GM21528 (cell line): ENCODE data around the gene CYP19A1.
A peak's percentile ranks its signal among the peaks of the same experiment; 100 is the strongest.
"Not testable (repeated sequence)": the region's sequence is repeated elsewhere in the genome, so short reads cannot be mapped to it uniquely, and the experiment has no call there.

ENCODE experiments used
- ATAC-seq: cut with Tn5 transposase; IDR thresholded peaks from one replicate; pipeline ENCODE4 v1.9.1; 2021; ENCODE audit warnings: mild to moderate bottlenecking, moderate library complexity; ENCODE audit not compliant: unreplicated experiment, low FRiP score

Gene CYP19A1

DNA sequence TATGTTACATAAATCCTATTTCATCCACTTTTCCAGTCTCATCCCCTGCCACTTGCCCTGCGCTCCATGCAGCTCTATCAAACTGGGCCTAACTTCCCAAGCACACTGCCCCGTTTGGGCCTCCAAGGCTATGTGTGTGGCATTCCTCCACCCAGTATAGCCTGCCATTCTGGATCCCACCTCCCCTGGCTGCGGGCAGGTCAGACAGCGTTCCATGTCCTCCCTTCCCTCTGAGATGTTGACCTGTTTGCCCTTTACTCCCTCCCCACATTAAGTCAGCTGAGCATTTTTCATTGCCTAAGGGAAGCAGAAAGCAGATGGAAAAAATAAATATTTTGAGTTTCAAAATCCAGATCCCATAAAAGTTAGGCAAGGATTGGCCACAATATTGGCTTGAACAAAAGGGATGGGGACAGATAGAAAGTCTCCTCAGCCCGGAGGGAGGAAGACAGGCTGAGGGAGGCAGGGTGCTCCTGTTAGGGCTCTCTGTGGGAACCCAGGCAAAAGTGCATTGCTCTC is 73.3 kb downstream of the CYP19A1 start:
- no peak for ATAC-seq

DNA sequence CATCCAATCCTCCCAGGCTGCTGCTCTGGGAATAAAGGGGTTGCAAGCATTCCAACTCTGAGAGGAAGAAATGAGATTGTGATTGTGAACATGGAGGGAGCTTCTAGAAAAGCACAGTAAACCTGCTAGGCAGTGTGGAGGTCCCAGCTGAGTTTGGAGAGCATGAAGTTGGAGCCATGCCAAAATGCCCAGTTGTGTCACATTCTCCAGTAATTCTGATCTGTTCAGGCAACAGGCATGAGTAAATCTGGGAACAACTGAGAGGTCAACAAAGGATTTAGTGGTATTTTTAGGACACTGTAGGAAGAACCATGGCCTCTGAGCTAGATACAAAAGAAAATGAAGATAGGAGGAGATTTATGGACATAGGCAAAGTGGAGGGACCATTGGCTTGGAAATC is 74.7 kb downstream of the CYP19A1 start:
- no peak for ATAC-seq

GRCh38 chr15:51263116-51263515 is 75.3 kb downstream of the CYP19A1 start:
- no peak for ATAC-seq

DNA sequence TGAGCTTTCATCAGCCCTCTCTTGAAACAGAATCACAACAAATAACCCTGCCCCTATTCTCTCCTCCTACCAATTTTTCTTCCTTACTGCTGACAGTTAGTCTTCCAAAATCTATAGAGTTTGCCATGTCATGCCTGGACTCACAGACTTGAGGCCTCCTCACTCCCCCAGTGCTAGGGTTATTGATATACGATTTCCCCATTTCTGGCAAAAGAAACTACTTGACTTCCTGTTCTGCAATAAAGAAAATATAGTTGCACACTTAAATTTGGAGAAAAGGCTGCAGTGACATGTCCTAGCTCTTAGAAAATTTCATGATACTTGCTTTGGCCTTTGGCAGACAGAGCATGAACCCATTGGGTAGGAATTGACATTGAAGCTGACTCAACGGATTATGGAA is 75.9 kb downstream of the CYP19A1 start:
- no peak for ATAC-seq

DNA sequence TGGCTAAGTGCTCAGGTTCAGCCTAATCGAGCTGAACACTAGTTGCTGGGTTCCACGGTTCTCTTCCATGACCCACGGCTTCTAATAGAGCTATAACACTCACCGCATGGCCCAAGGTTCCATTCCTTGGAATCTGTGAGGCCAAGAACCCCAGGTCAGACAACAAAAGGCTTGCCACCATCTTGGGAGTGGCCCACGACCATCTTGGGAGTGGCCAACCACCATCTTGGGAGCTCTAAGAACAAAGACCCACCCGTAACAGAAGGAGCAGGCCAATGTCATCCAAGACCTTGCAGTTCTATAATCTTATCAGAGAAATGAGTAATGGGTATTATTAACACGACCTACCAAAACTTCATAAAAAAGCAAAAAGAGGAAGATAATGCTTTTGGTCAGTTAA is 77.3 kb downstream of the CYP19A1 start:
- ATAC-seq, result not testable (repeated sequence)

DNA sequence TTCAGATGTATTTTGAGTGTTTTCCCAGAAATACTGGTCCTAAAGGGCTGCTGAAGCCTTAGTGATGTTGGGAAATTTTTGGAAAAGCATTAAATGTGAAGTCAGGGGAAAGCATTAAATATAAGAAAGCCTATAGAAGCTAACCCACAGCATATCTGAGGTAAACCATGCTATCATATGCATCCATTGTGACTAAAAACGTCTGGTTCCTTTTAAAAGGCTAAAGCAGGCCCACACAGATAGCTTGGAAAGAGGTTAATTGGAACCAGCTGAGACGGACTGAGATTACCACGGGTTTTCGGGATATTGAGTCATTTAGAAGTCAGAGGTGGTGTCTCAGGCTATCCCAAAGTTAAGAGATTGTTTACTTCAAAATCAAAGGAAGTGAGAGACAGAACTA is 78.2 kb downstream of the CYP19A1 start:
- no peak for ATAC-seq

DNA sequence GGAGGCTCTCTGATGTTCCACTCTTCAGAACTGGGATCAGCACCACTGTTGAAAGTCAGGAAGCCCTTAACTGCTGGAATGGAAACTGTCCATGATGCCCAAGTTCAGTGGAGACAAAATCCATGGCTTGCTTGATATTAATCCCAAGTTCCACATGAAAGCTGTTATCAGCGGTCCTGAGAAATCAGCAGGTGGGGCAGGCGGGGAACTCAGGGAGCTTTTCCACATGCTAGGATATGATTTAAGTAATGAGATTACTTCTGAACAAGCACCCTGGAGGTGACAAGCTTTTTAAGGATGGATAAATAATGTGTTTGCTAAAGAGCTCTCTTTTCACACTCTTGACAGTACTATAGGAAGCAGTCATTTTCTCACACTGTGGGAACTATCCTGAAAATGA is 82.9 kb downstream of the CYP19A1 start:
- ATAC-seq, result no peak

GRCh38 chr15:51253366-51253765 is 85.0 kb downstream of the CYP19A1 start:
- no peak for ATAC-seq

GRCh38 chr15:51252671-51253070 is 85.7 kb downstream of the CYP19A1 start:
- ATAC-seq, result no peak

GRCh38 chr15:51251556-51251955 is 86.8 kb downstream of the CYP19A1 start:
- no peak for ATAC-seq

- no peak for ATAC-seq
These were observed 88.0 kb downstream of the CYP19A1 start for GRCh38 chr15:51250217-51251011.

DNA sequence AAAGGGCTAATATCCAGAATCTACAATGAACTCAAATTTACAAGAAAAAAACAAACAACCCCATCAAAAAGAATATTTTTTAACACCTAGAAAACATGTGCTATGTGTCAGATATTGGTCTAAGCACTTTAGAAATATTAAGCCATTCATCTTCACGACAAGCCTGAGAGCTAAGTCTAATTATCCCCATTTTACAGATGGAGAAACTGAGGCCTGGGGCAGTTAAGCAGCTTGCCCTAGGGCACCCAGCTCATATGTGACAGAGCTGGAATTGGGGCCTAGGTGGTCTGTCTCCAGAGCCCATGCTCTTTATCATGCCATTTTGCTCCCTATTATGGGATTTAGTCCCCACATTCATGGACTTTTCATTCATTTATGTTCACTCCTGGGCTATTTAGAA is 92.8 kb downstream of the CYP19A1 start:
- no peak for ATAC-seq

DNA sequence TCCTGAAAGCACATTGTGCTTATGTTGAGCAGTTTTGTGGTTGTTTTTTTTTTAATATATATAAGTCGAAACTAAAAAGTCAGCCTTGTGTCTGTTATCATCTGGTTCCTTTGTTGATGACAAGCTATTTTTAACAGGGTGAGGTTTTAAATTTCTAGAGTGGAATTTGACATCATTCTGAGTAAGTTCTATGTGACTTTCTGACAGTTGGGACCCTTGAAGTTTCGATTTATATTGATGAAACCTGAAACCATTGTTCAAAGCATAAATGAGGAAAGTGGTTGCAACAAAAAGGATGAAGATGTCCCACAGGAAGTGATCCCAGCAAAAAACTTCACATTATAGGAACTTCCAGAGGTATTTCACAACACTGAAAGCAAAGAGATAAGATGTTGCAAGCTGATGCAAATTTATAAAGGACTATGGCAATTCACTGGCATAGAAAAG is 94.0 kb downstream of the CYP19A1 start:
- ATAC-seq, result no peak

DNA sequence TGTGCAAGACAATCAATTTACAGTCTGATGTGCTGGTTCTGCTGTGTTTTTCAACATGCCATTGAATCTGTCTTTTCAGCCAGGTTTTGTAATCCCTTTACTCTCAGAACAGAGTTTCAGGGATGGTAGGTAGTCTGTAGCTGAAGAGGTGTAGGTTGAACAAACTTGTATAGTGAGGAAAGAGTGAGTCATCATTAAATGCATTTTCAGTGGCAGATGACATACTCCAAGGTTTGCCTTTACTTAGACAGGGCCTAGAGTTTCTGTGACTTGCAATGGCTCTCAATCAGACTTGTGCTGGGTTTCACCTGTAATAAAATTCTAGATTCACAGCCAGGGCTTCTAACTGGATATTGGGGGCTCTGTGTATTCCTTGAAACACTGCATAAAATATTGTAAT is 94.6 kb downstream of the CYP19A1 start:
- ATAC-seq, result no peak

GRCh38 chr15:51240066-51240465 is 98.3 kb downstream of the CYP19A1 start:
- ATAC-seq, result no peak

DNA sequence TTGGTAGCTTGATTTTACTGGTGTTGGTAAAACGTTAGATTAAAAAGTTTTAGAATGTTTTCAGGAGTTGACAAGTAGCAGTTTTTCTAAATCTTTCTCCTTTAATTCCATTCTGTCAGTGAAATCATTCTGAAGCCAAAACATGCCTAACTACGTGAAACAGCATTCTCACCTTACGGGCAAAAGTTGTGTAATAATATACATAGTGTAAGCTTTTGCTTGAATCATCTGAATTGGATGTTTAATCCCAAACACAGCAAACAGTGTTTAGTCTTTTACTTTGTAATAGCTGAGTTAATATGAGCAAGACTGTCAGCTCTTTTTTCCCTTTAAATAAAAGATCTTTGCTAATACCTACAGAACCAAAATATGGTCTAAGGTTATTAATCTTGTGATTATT is 100.6 kb downstream of the CYP19A1 start:
- no peak for ATAC-seq

DNA sequence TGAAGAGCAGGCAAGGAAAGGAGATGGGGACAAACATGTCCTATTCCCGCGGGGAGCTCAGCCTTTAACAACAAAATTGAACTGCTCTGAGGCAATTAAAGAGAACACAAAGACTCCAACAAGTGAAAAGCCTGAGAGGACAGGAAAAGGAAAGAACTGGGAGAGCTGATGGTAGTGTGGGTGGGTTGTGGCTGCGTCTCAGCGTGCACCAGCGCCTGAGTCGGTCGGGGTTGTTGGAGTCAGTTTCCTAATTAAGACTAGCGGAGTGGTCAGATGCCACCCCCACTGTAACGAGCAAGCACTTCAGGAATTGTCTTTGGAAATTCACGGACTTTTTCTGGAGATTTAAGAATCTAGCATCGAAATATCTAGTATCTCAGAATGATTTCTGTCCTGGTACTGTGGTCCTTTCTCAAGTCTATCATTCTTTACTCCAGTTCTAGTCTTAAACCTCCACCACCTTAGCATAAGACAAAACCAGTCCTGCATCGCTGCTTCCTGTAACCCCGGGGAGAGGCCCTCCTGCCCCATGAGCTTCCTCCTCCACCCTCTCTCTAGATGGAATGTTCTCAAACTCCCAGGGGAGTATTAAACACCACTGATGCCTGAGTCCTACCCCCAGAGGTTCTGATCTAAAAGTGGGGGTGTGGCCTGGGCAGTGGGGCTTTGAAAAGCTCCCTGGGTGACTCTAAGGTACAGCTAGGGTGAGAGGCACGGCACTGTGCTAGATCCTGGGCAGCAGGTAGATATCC is 104.0 kb downstream of the CYP19A1 start:
- no peak for ATAC-seq

DNA sequence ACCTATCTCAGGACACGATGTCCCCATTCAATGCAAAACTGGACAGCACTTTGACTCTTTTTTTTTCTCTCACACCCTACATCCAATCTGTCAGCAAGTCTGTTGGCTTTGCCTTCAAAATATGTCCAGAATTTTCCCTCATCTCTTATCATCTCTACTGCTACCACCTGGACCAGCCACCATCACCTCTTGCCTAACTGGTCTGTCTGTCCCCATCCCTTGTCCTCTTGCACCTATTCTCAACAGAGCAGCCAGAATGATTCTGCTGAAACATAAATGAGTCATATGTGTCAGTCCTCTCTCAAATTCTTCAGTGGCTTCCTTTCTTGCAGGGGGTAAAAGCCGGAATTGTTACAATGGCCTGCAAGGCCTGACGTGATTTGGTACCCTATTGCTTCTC is 105.8 kb downstream of the CYP19A1 start:
- ATAC-seq, result no peak

DNA sequence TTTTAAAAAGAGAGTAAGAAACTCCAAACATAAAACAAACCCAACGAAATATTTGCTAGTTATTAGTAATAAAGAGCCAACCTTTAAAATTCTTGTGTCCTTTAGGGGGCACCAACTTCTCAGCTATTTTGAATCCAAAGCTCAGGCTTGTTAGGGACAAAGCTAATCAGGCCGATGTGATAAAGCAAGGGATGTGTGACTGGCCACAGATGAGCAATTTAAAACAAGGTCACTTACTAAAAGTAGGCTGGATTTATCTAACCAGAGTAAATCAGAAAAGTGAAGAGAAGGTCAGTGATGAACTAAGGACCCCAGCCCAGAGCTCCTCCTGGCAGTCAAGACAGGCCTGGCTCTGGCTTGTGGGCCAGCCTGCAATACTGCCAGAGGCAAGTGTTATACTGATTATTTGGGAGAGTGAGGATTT is 108.5 kb downstream of the CYP19A1 start:
- no peak for ATAC-seq

DNA sequence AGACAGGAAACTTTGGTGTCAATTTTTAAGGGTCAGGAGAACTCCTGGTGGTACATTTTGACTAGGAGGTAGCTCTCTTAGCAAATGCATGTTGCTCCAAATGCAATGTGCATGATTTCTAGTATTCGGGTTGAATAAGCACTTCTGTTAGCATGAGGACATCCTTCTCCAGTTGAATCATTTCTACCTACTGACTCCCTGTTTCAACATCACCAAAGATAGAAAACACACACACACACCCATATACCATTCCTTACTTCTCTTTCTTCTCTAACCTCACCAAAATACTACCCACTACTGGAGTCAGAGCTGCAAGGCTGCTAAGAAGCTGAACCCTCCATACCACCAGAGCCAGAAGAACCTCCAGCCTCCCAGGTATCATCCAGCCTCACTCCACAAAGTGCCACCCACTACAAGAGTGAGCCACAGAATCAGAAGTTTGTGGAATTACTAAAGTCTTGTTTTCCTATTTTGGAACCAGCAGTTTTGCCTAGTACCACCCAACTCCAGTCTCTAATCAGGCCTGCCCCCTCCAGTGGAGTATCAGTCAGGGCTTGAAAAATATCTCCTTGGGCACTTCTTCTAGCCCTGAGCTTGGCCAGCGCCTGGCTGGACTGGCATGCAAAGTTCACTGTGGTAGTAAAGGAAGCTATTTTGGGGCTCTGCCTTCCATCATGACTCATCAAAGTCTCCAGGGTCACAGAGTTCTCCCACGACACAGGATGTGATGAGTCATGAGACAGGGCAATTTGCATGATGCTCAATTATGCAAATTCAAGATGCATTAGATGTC is 110.3 kb downstream of the CYP19A1 start:
- ATAC-seq, result peak; percentile 91
